ENCODE data around the gene DOCK6. TPM values are rescaled to one million over a fixed set of nuclear protein-coding genes. Genes with fewer than 3 reads are reported as not detected.

Gene DOCK6
- polyA plus RNA-seq, 1 donor = 45.9 TPM

- no peak for DNase-seq
Observed at GRCh38 chr19:11243798-11244169, 18.5 kb downstream of the DOCK6 start.

GRCh38 chr19:11242864-11243797 lies 19.2 kb downstream of the DOCK6 start:
- peak; percentile 73 for DNase-seq

- DNase-seq = no peak
Observed at GRCh38 chr19:11242025-11242424, 20.3 kb downstream of the DOCK6 start.

- DNase-seq = no peak
Observed at GRCh38 chr19:11240008-11240444, 22.3 kb downstream of the DOCK6 start.

- DNase-seq = no peak
Observed at GRCh38 chr19:11239377-11240000, 22.8 kb downstream of the DOCK6 start, which contains the start of gene ANGPTL8. Gene ANGPTL8, plus strand, starts transcription at chr19:11239619. Its CDS starts 19 bp downstream, at chr19:11239638.

GRCh38 chr19:11238781-11239376 lies 23.4 kb downstream of the DOCK6 start:
- no peak for DNase-seq

- DNase-seq = no peak
Observed at GRCh38 chr19:11238041-11238440, 24.3 kb downstream of the DOCK6 start.

GRCh38 chr19:11237321-11237720 lies 25.0 kb downstream of the DOCK6 start:
- no peak for DNase-seq

GRCh38 chr19:11236324-11237301 lies 25.7 kb downstream of the DOCK6 start:
- DNase-seq = no peak

GRCh38 chr19:11234486-11235075 lies 27.7 kb downstream of the DOCK6 start:
- no peak for DNase-seq

- no peak for DNase-seq
Observed at GRCh38 chr19:11233073-11233472, 29.3 kb downstream of the DOCK6 start.

- DNase-seq = no peak
Observed at GRCh38 chr19:11232555-11232954, 29.8 kb downstream of the DOCK6 start.

- no peak for DNase-seq
Observed at GRCh38 chr19:11230621-11231386, 31.5 kb downstream of the DOCK6 start.

GRCh38 chr19:11227195-11227886 lies 35.0 kb downstream of the DOCK6 start:
- no peak for DNase-seq

GRCh38 chr19:11226716-11227166 lies 35.6 kb downstream of the DOCK6 start:
- no peak for DNase-seq

GRCh38 chr19:11225815-11226214 lies 36.5 kb downstream of the DOCK6 start:
- DNase-seq = no peak

- DNase-seq = no peak
Observed at GRCh38 chr19:11225172-11225571, 37.2 kb downstream of the DOCK6 start.

- DNase-seq = no peak
Observed at GRCh38 chr19:11224429-11224828, 37.9 kb downstream of the DOCK6 start.

- no peak for DNase-seq
Observed at GRCh38 chr19:11223200-11223599, 39.1 kb downstream of the DOCK6 start.

- DNase-seq = no peak
Observed at GRCh38 chr19:11221082-11221598, 41.2 kb downstream of the DOCK6 start.

All from hindlimb muscle (tissue), 1 donor.